H1 (cell line): ENCODE measurements around the gene C11orf98. TPM values are rescaled to one million over a fixed set of nuclear protein-coding genes. Genes with fewer than 3 reads are reported as not detected.
A peak's percentile ranks its signal among the peaks of the same experiment; 100 is the strongest.

Experiments used
- CTCF ChIA-PET: fragments of 300-600 bp; sonication (Branson Sonifier 250); formaldehyde crosslinking; loops from one replicate; lab custom pipeline; 2021; ENCODE audit not compliant: partially characterized antibody; lab: Charles Lee
- POLR2A ChIA-PET: fragments of 300-600 bp; sonication (Branson Sonifier 250); formaldehyde crosslinking; loops from one replicate; lab custom pipeline; 2021; ENCODE audit warnings: inconsistent platforms; ENCODE audit not compliant: partially characterized antibody; lab: Charles Lee
- DNase-seq, 2 experiments: peaks; one replicate each; pipeline versions ENCODE4 v3.0.0 to v3.0.0-alpha.2; 2010 to 2022; ENCODE audit warnings: low spot score in 2 of 2, low read depth in 1 of 2, mixed read lengths in 1 of 2
- FAIRE-seq: peaks from 2 replicates; lab custom pipeline; 2011; peaks lifted over from hg19 to GRCh38; lab: Jason Lieb, UNC
- H2AFZ ChIP-seq: 2 replicates; pipeline ENCODE4 v1.8.1; 2012; ENCODE audit warnings: low read length, inconsistent platforms
- H2AK5ac ChIP-seq: 2 replicates; pipeline ENCODE4 v1.6.1; 2013; ENCODE audit warnings: low read depth, low read length
- H2BK120ac ChIP-seq: replicated peaks from 2 replicates; pipeline ENCODE3; 2013; ENCODE audit warnings: low read depth, low read length, inconsistent platforms
- H2BK12ac ChIP-seq: 2 replicates; pipeline ENCODE4 v1.6.1; 2013; ENCODE audit warnings: low read depth, low read length
- H2BK15ac ChIP-seq: 2 replicates; pipeline ENCODE4 v1.6.1; 2013; ENCODE audit warnings: low read length
- H2BK20ac ChIP-seq: 2 replicates; pipeline ENCODE4 v1.6.1; 2013; ENCODE audit warnings: low read length
- H2BK5ac ChIP-seq: 2 replicates; pipeline ENCODE4 v1.6.1; 2013; ENCODE audit warnings: low read depth, low read length
- H3K14ac ChIP-seq: 2 replicates; pipeline ENCODE4 v1.6.1; 2013; ENCODE audit warnings: inconsistent platforms; ENCODE audit not compliant: insufficient read length
- H3K18ac ChIP-seq: 2 replicates; pipeline ENCODE4 v1.6.1; 2013; ENCODE audit warnings: low read length; ENCODE audit errors: extremely low read depth
- H3K23ac ChIP-seq: 2 replicates; pipeline ENCODE4 v1.6.1; 2013; ENCODE audit warnings: inconsistent platforms; ENCODE audit not compliant: insufficient read length
- H3K23me2 ChIP-seq: 2 replicates; pipeline ENCODE4 v1.6.1; 2013; ENCODE audit warnings: low read depth, low read length
- H3K27ac ChIP-seq: 2 replicates; pipeline ENCODE4 v1.6.1; 2011; ENCODE audit warnings: low read depth, low read length, inconsistent platforms
- H3K27me3 ChIP-seq, 4 experiments: replicated peaks in 1 of 4; 1 replicate in 1 of 4; 2 replicates in 3 of 4; pipeline versions ENCODE4 v1.6.1 to v1.8.1; 2011 to 2013; ENCODE audit warnings: low read length in 3 of 4, mild to moderate bottlenecking in 3 of 4, inconsistent platforms in 2 of 4, mixed read lengths in 2 of 4, moderate library complexity in 1 of 4; ENCODE audit not compliant: control insufficient read depth in 3 of 4, insufficient read depth in 3 of 4; ENCODE audit errors: extremely low read depth in 1 of 4
- H3K36me3 ChIP-seq, 4 experiments: 2 replicates each; pipeline versions ENCODE4 v1.6.1 to v1.8.1; 2011 to 2013; ENCODE audit warnings: mild to moderate bottlenecking in 4 of 4, low read length in 3 of 4, moderate library complexity in 2 of 4, control low read depth in 1 of 4, inconsistent platforms in 1 of 4; ENCODE audit not compliant: insufficient read depth in 4 of 4, control insufficient read depth in 2 of 4
- H3K4ac ChIP-seq: replicated peaks from 2 replicates; pipeline ENCODE3; 2013; ENCODE audit warnings: low read length, low read depth, mixed read lengths, inconsistent platforms; ENCODE audit not compliant: insufficient read length
- H3K4me1 ChIP-seq, 4 experiments: replicated peaks in 1 of 4; 1 replicate in 1 of 4; 2 replicates in 3 of 4; pipeline versions ENCODE4 v1.6.1 to v1.8.1; 2011 to 2013; ENCODE audit warnings: low read length in 3 of 4, inconsistent platforms in 2 of 4, mixed read lengths in 1 of 4; ENCODE audit not compliant: insufficient read depth in 4 of 4, control insufficient read depth in 3 of 4
- H3K4me2 ChIP-seq, 2 experiments: 2 replicates each; pipeline versions ENCODE4 v1.6.1 to v1.8.1; 2011 to 2013; ENCODE audit warnings: low read depth in 2 of 2, low read length in 2 of 2, control low read depth in 1 of 2, inconsistent platforms in 1 of 2, mild to moderate bottlenecking in 1 of 2; ENCODE audit not compliant: insufficient read depth in 1 of 2
- H3K4me3 ChIP-seq, 4 experiments: fragments of 200-600, 300-600 bp in 1 of 4; sonication (generic), shearing (Covaris generic), sonication (Bioruptor Twin) in 1 of 4; 2 replicates each; pipeline versions ENCODE4 v1.5.1 to v1.8.1; 2011 to 2016; ENCODE audit warnings: low read length in 4 of 4, low read depth in 3 of 4, control low read depth in 2 of 4, inconsistent platforms in 2 of 4, mild to moderate bottlenecking in 2 of 4, mixed read lengths in 1 of 4, moderate library complexity in 1 of 4; ENCODE audit not compliant: insufficient read depth in 2 of 4; ENCODE audit errors: extremely low read depth in 1 of 4
- H3K56ac ChIP-seq: replicated peaks from 2 replicates; pipeline ENCODE3; 2013; ENCODE audit warnings: low read depth, mild to moderate bottlenecking, mixed read lengths, low read length, inconsistent platforms; ENCODE audit not compliant: insufficient read length
- H3K79me1 ChIP-seq: 2 replicates; pipeline ENCODE4 v1.6.1; 2013; ENCODE audit warnings: low read depth, low read length, control low read depth
- H3K79me2 ChIP-seq, 2 experiments: 2 replicates each; pipeline versions ENCODE4 v1.6.1 to v1.8.1; 2012 to 2013; ENCODE audit warnings: low read length in 2 of 2, mild to moderate bottlenecking in 2 of 2, inconsistent platforms in 1 of 2; ENCODE audit not compliant: insufficient read depth in 2 of 2, control insufficient read depth in 1 of 2
- H3K9ac ChIP-seq, 4 experiments: replicated peaks in 1 of 4; 1 replicate in 1 of 4; 2 replicates in 3 of 4; pipeline versions ENCODE4 v1.6.1 to v1.8.1; 2011 to 2013; ENCODE audit warnings: low read depth in 3 of 4, low read length in 3 of 4, control low read depth in 2 of 4, mild to moderate bottlenecking in 2 of 4, moderate library complexity in 2 of 4, inconsistent platforms in 1 of 4; ENCODE audit errors: extremely low read depth in 1 of 4
- H3K9me3 ChIP-seq, 2 experiments: 2 replicates each; pipeline versions ENCODE4 v1.6.1 to v1.8.1; 2012 to 2013; ENCODE audit warnings: mild to moderate bottlenecking in 2 of 2, moderate library complexity in 2 of 2, control low read depth in 1 of 2, inconsistent platforms in 1 of 2, low read depth in 1 of 2, low read length in 1 of 2, mixed read lengths in 1 of 2; ENCODE audit not compliant: insufficient read depth in 2 of 2
- H4K20me1 ChIP-seq, 2 experiments: replicated peaks in 1 of 2; 2 replicates each; pipeline versions ENCODE3 to v1.8.1; 2011 to 2013; ENCODE audit warnings: inconsistent platforms in 2 of 2, low read length in 2 of 2, mild to moderate bottlenecking in 1 of 2; ENCODE audit not compliant: insufficient read depth in 2 of 2, control insufficient read depth in 1 of 2
- H4K5ac ChIP-seq: 2 replicates; pipeline ENCODE4 v1.6.1; 2013; ENCODE audit warnings: low read length, low read depth, mixed read lengths, inconsistent platforms; ENCODE audit not compliant: insufficient read length
- H4K8ac ChIP-seq: 2 replicates; pipeline ENCODE4 v1.8.0; 2013; ENCODE audit warnings: mild to moderate bottlenecking, moderate library complexity, low read length, inconsistent platforms; ENCODE audit not compliant: insufficient read depth; ENCODE audit errors: extremely low read depth
- H4K91ac ChIP-seq: replicated peaks from 2 replicates; pipeline ENCODE3; 2013; ENCODE audit warnings: low read length, mixed read lengths, inconsistent platforms; ENCODE audit not compliant: insufficient read length
- GTF2F1 ChIP-seq: IDR thresholded peaks from 2 replicates; pipeline ENCODE4 v1.6.1; 2012; ENCODE audit warnings: low read depth, low read length, improper control_type of control experiment, borderline replicate concordance
- NRF1 ChIP-seq: IDR thresholded peaks from 2 replicates; pipeline ENCODE4 v1.6.1; 2011; ENCODE audit warnings: mild to moderate bottlenecking, low read depth, low read length, improper control_type of control experiment
- WGBS, 2 experiments: shearing (Covaris generic) in 1 of 2; methylation state at CpG; one replicate each; pipeline versions ENCODE4 v1.1.6 to v1.1.7; 2013 to 2015; ENCODE audit warnings: low lambda C conversion rate in 2 of 2, mixed read lengths in 2 of 2, inconsistent platforms in 1 of 2, low coverage in 1 of 2, missing lambda C conversion rate in 1 of 2; ENCODE audit not compliant: insufficient replicate concordance in 2 of 2, insufficient coverage in 1 of 2, insufficient read length in 1 of 2; ENCODE audit errors: extremely low coverage in 1 of 2, missing lambda C conversion rate in 1 of 2; 5-methylcytosine and 5-hydroxymethylcytosine counted together
- polyA plus RNA-seq, 7 experiments: library from polyadenylated mRNA; depleted of rRNA in 3 of 7; stranded (reverse) in 5 of 7; unstranded in 2 of 7; fragments of >200 nt in 5 of 7; fragments of 200-250 nt in 2 of 7; gene quantifications; 1 replicate in 5 of 7; 2 replicates in 1 of 7; 4 replicates in 1 of 7; pipeline versions ENCODE4 v1.2.1 to v1.2.3, GENCODE V29; 2011 to 2013; ENCODE audit warnings: missing spikeins in 2 of 7, mixed read lengths in 2 of 7
- total RNA-seq: library from RNA; stranded (reverse); fragmentation: NEBNext Ultra II Directional; extraction: Animal tissue kit (Norgen Biotek cat#: 25700); gene quantifications from 2 replicates; pipeline ENCODE4 v1.2.1, GENCODE V29; 2021
- TF ChIP-seq, protein P1 (sequence below): IDR thresholded peaks from 2 replicates; pipeline ENCODE4 v1.6.1; 2012; ENCODE audit warnings: inconsistent platforms
- TF ChIP-seq, protein P2 (sequence below): IDR thresholded peaks from 2 replicates; pipeline ENCODE4 v1.6.1; 2012; ENCODE audit warnings: low read length, inconsistent platforms

C11orf98 gene
- total and polyA plus RNA-seq, 2 of the 8 experiments (the other 6 are each of a cell fraction or from before 2014, with no cell fraction given) = 68.0 to 171 TPM

DNA sequence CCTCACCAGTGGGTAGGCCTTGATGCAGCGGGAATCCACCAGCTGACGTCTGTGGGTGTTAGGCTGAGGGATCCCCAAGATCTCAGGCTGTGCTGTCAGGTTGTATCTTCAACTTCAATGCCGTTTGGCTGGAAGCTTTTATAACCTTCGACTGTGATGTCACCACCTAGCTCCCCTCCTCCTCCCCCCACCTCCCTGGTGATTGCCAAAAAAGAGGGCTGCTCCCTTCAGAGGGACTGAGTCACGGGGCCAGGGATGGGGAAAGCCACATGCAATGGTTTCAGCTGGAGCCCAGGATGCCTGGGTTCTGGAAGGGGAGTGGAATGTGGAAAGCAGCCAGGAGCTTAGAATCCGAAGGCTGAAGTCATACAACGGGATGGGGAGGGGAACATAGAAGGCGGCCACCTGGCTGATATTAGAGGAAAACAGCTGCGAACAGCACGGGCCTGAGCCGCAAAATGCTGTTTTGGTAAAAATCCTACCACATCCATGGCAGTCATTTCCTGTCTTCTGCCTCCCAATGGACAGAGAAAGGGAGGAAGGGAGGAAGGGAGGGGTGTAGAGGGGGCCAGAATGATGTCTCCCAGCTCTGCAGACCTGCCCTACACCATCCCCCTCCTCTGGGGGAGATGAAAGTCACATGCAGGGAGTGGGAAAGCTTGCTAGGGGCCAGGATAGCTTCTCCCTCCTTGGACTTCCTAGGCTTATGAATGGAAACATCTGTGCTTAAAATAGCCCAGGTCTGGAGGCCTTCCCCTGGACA lies 24.6 kb upstream of the C11orf98 start, which contains the start of gene LRRN4CL:
Gene LRRN4CL, minus strand, starts transcription at position 110 of the 763 bp plus-strand sequence. CDS start 1,022 bp downstream, outside the sequence.
- no peak within 1 kb of the TSS for H4K5ac ChIP-seq
- H3K9me3 ChIP-seq = no peaks in the 10 kb centered on the region
- no peak within 1 kb of the TSS for H4K91ac ChIP-seq
- no peak within 1 kb of the TSS for H2BK20ac ChIP-seq
- peaks cover 0 to 6% of the 10 kb centered on the region in 2 experiments for H4K20me1 ChIP-seq
- TF ChIP-seq, protein P1, sequence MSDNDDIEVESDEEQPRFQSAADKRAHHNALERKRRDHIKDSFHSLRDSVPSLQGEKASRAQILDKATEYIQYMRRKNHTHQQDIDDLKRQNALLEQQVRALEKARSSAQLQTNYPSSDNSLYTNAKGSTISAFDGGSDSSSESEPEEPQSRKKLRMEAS = no peak
- TF ChIP-seq, protein P2, sequence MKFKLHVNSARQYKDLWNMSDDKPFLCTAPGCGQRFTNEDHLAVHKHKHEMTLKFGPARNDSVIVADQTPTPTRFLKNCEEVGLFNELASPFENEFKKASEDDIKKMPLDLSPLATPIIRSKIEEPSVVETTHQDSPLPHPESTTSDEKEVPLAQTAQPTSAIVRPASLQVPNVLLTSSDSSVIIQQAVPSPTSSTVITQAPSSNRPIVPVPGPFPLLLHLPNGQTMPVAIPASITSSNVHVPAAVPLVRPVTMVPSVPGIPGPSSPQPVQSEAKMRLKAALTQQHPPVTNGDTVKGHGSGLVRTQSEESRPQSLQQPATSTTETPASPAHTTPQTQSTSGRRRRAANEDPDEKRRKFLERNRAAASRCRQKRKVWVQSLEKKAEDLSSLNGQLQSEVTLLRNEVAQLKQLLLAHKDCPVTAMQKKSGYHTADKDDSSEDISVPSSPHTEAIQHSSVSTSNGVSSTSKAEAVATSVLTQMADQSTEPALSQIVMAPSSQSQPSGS = no peak
- TF ChIP-seq NRF1 (no peak), GTF2F1 (no peak)
- H2BK15ac ChIP-seq = no peak within 1 kb of the TSS
- H2BK120ac ChIP-seq = no peak within 1 kb of the TSS
- peaks cover 0 to 4% (median 0%) of the 10 kb centered on the region in 4 experiments; a peak in 2 of 7 replicates for H3K4me1 ChIP-seq
- no peak within 1 kb of the TSS for H3K4ac ChIP-seq
- H3K27ac ChIP-seq = no peak within 1 kb of the TSS
- H3K14ac ChIP-seq = no peak within 1 kb of the TSS
- H2BK12ac ChIP-seq = no peak within 1 kb of the TSS
- no peak within 1 kb of the TSS for H3K23ac ChIP-seq
- ChIA-PET CTCF (interaction anchor here (0.6 to 10.3 kb wide), 17 partner anchors 7 to 146 kb away, joined by 3 to 114 read pairs (median 4); partner anchors contain the start of genes BSCL2, C11orf98, CSKMT and GNG3), POLR2A (interaction anchor here (0.6 to 61.4 kb wide), 14 partner anchors 11 to 166 kb away, joined by 3 to 2041 read pairs (median 4); partner anchors contain the start of genes AHNAK, B3GAT3, BSCL2 and C11orf98)
- H3K4me2 ChIP-seq = no peak within 1 kb of the TSS; a peak in 1 of 4 replicates
- no peak for DNase-seq
- no peaks in the 10 kb centered on the region for H3K79me2 ChIP-seq
- H3K4me3 ChIP-seq = no peak within 1 kb of the TSS
- no peak within 1 kb of the TSS for H2BK5ac ChIP-seq
- H3K56ac ChIP-seq = no peak within 1 kb of the TSS
- peak within 1 kb of the TSS; percentile 88; the same call in 1 of the 2 replicates for H4K8ac ChIP-seq
- H3K18ac ChIP-seq = no peak within 1 kb of the TSS
- WGBS, 2 experiments = 86% methylated on average over 11 of the region's 11 CpGs; no CpG with 5 or more reads in 1 of the 2 experiments
- H3K23me2 ChIP-seq = no peaks in the 10 kb centered on the region
- H2AK5ac ChIP-seq = no peak within 1 kb of the TSS
- H3K79me1 ChIP-seq = no peaks in the 10 kb centered on the region
- H2AFZ ChIP-seq = no peak within 1 kb of the TSS
- peaks cover 11 to 29% (median 25%) of the 10 kb centered on the region in 4 experiments; a peak in 6 of 8 replicates for H3K36me3 ChIP-seq
- peak within 1 kb of the TSS in 1 of 4 experiments; percentile 50; a peak in 1 of 7 replicates for H3K9ac ChIP-seq
- H3K27me3 ChIP-seq = no peaks in the 10 kb centered on the region
- FAIRE-seq = no peak
